ENCODE results near the gene WWOX. TPM values are rescaled to one million over a fixed set of nuclear protein-coding genes. Genes with fewer than 3 reads are reported as not detected.

WWOX gene
- total RNA-seq, 2 donors from 2014 or later: 30.0 to 35.4 TPM

DNA sequence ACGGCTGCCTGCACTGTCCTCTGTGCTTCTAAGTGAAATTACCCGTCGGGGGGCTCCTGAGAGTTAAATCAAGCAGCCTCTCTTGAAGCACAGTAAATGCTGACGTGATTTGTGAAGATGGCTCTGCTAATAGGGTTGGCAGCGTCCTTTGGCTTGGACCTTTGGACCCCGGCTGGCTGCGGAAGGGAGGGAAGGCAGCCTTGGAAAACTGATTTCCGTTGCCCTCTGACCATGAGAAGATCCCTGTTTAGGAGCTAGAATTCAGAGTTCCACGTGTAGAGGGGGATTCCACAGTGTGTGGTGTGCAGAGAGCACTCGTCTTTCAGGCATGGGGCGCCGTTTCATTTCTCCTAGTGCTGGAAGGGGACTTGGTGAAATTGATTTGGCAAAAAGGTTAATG is 640.8 kb downstream of the WWOX start:
- H3K27me3 ChIP-seq (ENCODE audit: control insufficient read depth, insufficient read depth, low read length, poor library complexity, severe bottlenecking): no peaks in the 10 kb centered on the region
- TF ChIP-seq, protein P1, sequence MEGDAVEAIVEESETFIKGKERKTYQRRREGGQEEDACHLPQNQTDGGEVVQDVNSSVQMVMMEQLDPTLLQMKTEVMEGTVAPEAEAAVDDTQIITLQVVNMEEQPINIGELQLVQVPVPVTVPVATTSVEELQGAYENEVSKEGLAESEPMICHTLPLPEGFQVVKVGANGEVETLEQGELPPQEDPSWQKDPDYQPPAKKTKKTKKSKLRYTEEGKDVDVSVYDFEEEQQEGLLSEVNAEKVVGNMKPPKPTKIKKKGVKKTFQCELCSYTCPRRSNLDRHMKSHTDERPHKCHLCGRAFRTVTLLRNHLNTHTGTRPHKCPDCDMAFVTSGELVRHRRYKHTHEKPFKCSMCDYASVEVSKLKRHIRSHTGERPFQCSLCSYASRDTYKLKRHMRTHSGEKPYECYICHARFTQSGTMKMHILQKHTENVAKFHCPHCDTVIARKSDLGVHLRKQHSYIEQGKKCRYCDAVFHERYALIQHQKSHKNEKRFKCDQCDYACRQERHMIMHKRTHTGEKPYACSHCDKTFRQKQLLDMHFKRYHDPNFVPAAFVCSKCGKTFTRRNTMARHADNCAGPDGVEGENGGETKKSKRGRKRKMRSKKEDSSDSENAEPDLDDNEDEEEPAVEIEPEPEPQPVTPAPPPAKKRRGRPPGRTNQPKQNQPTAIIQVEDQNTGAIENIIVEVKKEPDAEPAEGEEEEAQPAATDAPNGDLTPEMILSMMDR (conservative IDR thresholded peaks at IDR 0.05): no peak
- peaks cover 2% of the 10 kb centered on the region for H3K4me1 Mint-ChIP-seq
- 92 to 96% methylated on average over 11 to 12 of the region's 12 CpGs for WGBS, 2 experiments (ENCODE audit: insufficient coverage in 1 of 2, insufficient read length in 1 of 2)
- H3K9ac ChIP-seq (ENCODE audit: extremely low read depth, low read length, poor library complexity, severe bottlenecking): no peak overlapping the region
- H3K9me3 ChIP-seq (ENCODE audit: control insufficient read depth, low read length): no peaks in the 10 kb centered on the region
- no peaks in the 10 kb centered on the region for H3K36me3 Mint-ChIP-seq (ENCODE audit: low read depth)
- no peaks in the 10 kb centered on the region for H3K27me3 Mint-ChIP-seq (ENCODE audit: insufficient read depth)
- H3K36me3 ChIP-seq (ENCODE audit: control insufficient read depth, insufficient read depth, low read length): no peaks in the 10 kb centered on the region
- no peak overlapping the region for H3K4me3 Mint-ChIP-seq
- H3K27ac ChIP-seq (ENCODE audit: low read depth, low read length): no peak overlapping the region
- H3K27ac Mint-ChIP-seq: no peak overlapping the region
- H3K4me3 ChIP-seq (ENCODE audit: low read length): no peak overlapping the region
- H3K4me1 ChIP-seq (ENCODE audit: control insufficient read depth, insufficient read depth, low read length): no peaks in the 10 kb centered on the region
- peaks cover 3% of the 10 kb centered on the region for H3K9me3 Mint-ChIP-seq
- DNase-seq: no peak

DNA sequence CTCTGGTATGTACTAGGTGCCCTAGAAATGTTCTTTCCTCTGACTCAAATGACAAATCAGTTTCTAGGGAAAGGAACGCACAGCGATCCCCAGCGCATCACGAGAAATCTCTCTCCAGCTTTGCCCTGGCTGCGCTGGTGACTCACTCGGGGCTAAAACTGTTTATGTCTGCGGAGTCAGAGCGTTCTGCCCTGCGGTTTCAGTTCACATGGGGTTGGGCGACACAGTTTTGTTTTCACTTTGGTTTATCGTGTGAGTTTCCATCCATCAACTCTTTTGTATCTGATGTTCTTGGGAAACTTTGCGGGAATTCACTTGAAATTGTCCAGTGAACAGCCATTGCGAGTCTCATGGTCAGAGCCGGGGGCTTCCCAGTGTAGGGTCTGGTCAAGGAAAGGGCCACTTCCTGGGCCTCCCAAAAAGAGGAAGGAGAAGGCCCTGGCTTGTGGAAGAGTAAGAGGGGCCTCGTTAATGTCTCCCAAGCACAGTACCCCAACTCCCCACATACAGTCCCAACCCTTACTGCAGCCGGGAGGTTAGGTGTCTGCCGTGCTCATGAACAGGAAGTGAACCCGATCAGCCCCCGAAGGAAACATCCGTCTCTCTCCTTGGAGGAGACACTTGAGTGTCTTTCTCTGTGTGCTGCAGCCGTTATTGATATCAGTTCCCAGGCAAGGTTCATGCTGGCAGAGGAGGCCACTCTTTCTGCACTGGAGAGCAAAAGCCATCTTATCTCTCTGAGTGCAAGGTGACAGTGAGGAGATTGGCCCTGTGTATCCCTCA is 643.2 kb downstream of the WWOX start:
- Histone ChIP-seq H3K36me3 (ENCODE audit: control insufficient read depth, insufficient read depth, low read length) (no peaks in the 10 kb centered on the region), H3K4me3 (ENCODE audit: low read length) (no peak overlapping the region), H3K27ac (ENCODE audit: low read depth, low read length) (no peak overlapping the region), H3K9ac (ENCODE audit: extremely low read depth, low read length, poor library complexity, severe bottlenecking) (no peak overlapping the region), H3K9me3 (ENCODE audit: control insufficient read depth, low read length) (peaks cover 10% of the 10 kb centered on the region), H3K4me1 (ENCODE audit: control insufficient read depth, insufficient read depth, low read length) (no peaks in the 10 kb centered on the region), H3K27me3 (ENCODE audit: control insufficient read depth, insufficient read depth, low read length, poor library complexity, severe bottlenecking) (no peaks in the 10 kb centered on the region)
- Mint-ChIP-seq H3K4me1 (peaks cover 2% of the 10 kb centered on the region), H3K36me3 (ENCODE audit: low read depth) (no peaks in the 10 kb centered on the region), H3K27ac (no peak overlapping the region), H3K27me3 (ENCODE audit: insufficient read depth) (no peaks in the 10 kb centered on the region), H3K9me3 (peaks cover 3% of the 10 kb centered on the region), H3K4me3 (no peak overlapping the region)
- 93 to 95% methylated on average over 20 to 21 of the region's 21 CpGs for WGBS, 2 experiments (ENCODE audit: insufficient coverage in 1 of 2, insufficient read length in 1 of 2)
- no peak for DNase-seq
- TF ChIP-seq, protein P1 (conservative IDR thresholded peaks at IDR 0.05): no peak

DNA sequence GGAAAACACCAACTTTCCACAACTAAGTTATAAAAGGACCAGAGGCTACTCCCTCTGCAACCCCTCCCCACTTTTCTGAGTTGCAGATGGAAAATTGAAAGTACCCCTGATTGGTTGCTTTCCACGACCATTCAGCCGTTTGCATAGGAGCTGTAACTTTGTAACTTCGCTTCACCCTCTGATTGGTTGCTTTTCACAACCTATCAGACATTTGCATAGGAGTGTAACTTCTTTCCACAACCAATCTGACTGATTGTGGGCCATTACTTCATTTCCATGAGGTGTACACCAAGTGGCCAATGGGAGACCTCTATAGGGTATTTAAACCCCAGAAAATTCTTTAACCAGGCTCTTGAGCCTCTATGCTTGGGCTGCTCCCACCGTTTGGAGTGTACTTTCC is 644.1 kb downstream of the WWOX start:
- TF ChIP-seq, protein P1 (conservative IDR thresholded peaks at IDR 0.05): no peak

More for the DNA sequence above, 644.1 kb downstream of the WWOX start:
- Histone ChIP-seq H3K4me1 (ENCODE audit: control insufficient read depth, insufficient read depth, low read length) (no peaks in the 10 kb centered on the region), H3K9me3 (ENCODE audit: control insufficient read depth, low read length) (peaks cover 10% of the 10 kb centered on the region), H3K9ac (ENCODE audit: extremely low read depth, low read length, poor library complexity, severe bottlenecking) (no peak overlapping the region), H3K4me3 (ENCODE audit: low read length) (no peak overlapping the region), H3K27me3 (ENCODE audit: control insufficient read depth, insufficient read depth, low read length, poor library complexity, severe bottlenecking) (no peaks in the 10 kb centered on the region), H3K27ac (ENCODE audit: low read depth, low read length) (no peak overlapping the region), H3K36me3 (ENCODE audit: control insufficient read depth, insufficient read depth, low read length) (no peaks in the 10 kb centered on the region)
- H3K27ac Mint-ChIP-seq: no peak overlapping the region
- no peak for DNase-seq
- no peaks in the 10 kb centered on the region for H3K36me3 Mint-ChIP-seq (ENCODE audit: low read depth)
- peaks cover 2% of the 10 kb centered on the region for H3K4me1 Mint-ChIP-seq
- 91 to 94% methylated on average over 4 of the region's 4 CpGs for WGBS, 2 experiments (ENCODE audit: insufficient coverage in 1 of 2, insufficient read length in 1 of 2)
- no peak overlapping the region for H3K4me3 Mint-ChIP-seq
- no peaks in the 10 kb centered on the region for H3K27me3 Mint-ChIP-seq (ENCODE audit: insufficient read depth)
- peaks cover 3% of the 10 kb centered on the region for H3K9me3 Mint-ChIP-seq

Measured in endodermal cell (in vitro differentiated cells).